GM13977 (cell line): ENCODE data around the gene MRPL49.
A peak's percentile ranks its signal among the peaks of the same experiment; 100 is the strongest.

Source experiments
- DNase-seq: peaks from one replicate; pipeline ENCODE4 v3.0.0; 2012; ENCODE audit warnings: low spot score
- CTCF ChIP-seq: IDR thresholded peaks from 2 replicates; pipeline ENCODE4 v1.5.1; 2012; ENCODE audit warnings: mild to moderate bottlenecking, control low read depth; ENCODE audit not compliant: insufficient read depth; ENCODE audit errors: extremely low read depth, missing control alignments
- in situ Hi-C: fragments of 300-500 bp; cut with MboI; formaldehyde crosslinking; loops from one replicate; pipeline ENCODE4 v1.12.0; 2022; ENCODE audit warnings: low sequenced_read_pairs, low pct_unique_long_range_greater_than_20kb, mixed read lengths, inconsistent platforms; ENCODE audit not compliant: unreplicated experiment

Gene MRPL49

GRCh38 chr11:65157336-65157735 lies 35.2 kb downstream of the MRPL49 start:
- in situ Hi-C loops = no loop called here
- no peak for TF ChIP-seq CTCF
- DNase-seq = no peak

- in situ Hi-C loops = no loop called here
- DNase-seq = peak; percentile 58
- TF ChIP-seq CTCF = no peak
Measured at GRCh38 chr11:65159012-65159411, 36.9 kb downstream of the MRPL49 start.

GRCh38 chr11:65160643-65161042 lies 38.5 kb downstream of the MRPL49 start:
- TF ChIP-seq CTCF = no peak
- DNase-seq = no peak
- in situ Hi-C loops = no loop called here

GRCh38 chr11:65163684-65164083 lies 41.6 kb downstream of the MRPL49 start:
- no peak for TF ChIP-seq CTCF
- in situ Hi-C loops = no loop called here
- DNase-seq = no peak

GRCh38 chr11:65165410-65166317 lies 43.5 kb downstream of the MRPL49 start:
- no peak for DNase-seq
- no peak for TF ChIP-seq CTCF
- in situ Hi-C loops = no loop called here

GRCh38 chr11:65166893-65167292 lies 44.8 kb downstream of the MRPL49 start:
- DNase-seq = no peak
- in situ Hi-C loops = no loop called here
- no peak for TF ChIP-seq CTCF
